Left lung (tissue), 10 donors: ENCODE measurements around the gene CFAP97D2. TPM values are rescaled to one million over a fixed set of nuclear protein-coding genes. Genes with fewer than 3 reads are reported as not detected.
A peak's percentile ranks its signal among the peaks of the same experiment; 100 is the strongest.

Experiments
- ATAC-seq: fragments of 200-7000 bp; cut with Tn5 transposase; one replicate; pipeline ENCODE4 v1.9.1; 2020; ENCODE audit warnings: moderate library complexity
- DNase-seq, 4 donors: peaks; one replicate each; pipeline ENCODE4 v3.0.0-alpha.2; 2013 to 2020
- H3K27ac ChIP-seq, 2 donors: fragments of 200-600 bp; sonication (generic) in 1 of 2; one replicate each; pipeline versions ENCODE4 v1.5.0 to v1.8.0; 2020 to 2021
- H3K27me3 ChIP-seq, 2 donors: fragments of 200-600 bp; sonication (generic) in 1 of 2; one replicate each; pipeline versions ENCODE4 v1.5.0 to v1.8.0; 2020 to 2021
- H3K36me3 ChIP-seq, 2 donors: fragments of 200-600 bp; sonication (generic) in 1 of 2; one replicate each; pipeline versions ENCODE4 v1.5.0 to v1.8.0; 2020 to 2021
- H3K4me1 ChIP-seq, 2 donors: fragments of 200-600 bp; one replicate each; pipeline ENCODE4 v1.8.0; 2021
- H3K4me3 ChIP-seq, 2 donors: fragments of 200-600 bp; sonication (generic) in 1 of 2; one replicate each; pipeline versions ENCODE4 v1.5.0 to v1.8.0; 2020 to 2021; ENCODE audit warnings: mild to moderate bottlenecking in 1 of 2
- H3K9me3 ChIP-seq, 2 donors: fragments of 200-600 bp; sonication (generic) in 1 of 2; one replicate each; pipeline versions ENCODE4 v1.5.0 to v1.8.0; 2020 to 2021
- intact Hi-C, 2 donors: fragments of 100-400 bp; cut with DNase I; formaldehyde crosslinking; loops; one replicate each; pipeline versions ENCODE4 v1.11.2 to v1.14.2; 2022
- polyA plus RNA-seq, 6 donors: library from polyadenylated mRNA; unstranded; fragments of 120-200 nt; gene quantifications; one replicate each; pipeline ENCODE4 v1.2.1, GENCODE V29; 2013; ENCODE audit not compliant: insufficient read length in 6 of 6
- total RNA-seq, 2 donors: library from RNA; stranded (reverse); fragmentation: NEBNext Ultra II Directional; extraction: Animal tissue kit (Norgen Biotek cat#: 25700); gene quantifications; one replicate each; pipeline ENCODE4 v1.2.1, GENCODE V29; 2021
- TF ChIP-seq, protein P1 (sequence below), 2 donors: fragments of 200-600 bp; sonication (generic) in 1 of 2; IDR thresholded peaks; one replicate each; pipeline versions ENCODE4 v1.5.0 to v1.8.0; 2021; ENCODE audit warnings: antibody characterized with exemption in 2 of 2
- donor health status: DM: no; HTN: yes; CAD: no.
- donor health status: DM: no; HTN: no; CAD: no.

CFAP97D2 gene
- total and polyA plus RNA-seq, 8 donors = 0.23 to 2.1 (median 1.0) TPM; not detected in 1

DNA sequence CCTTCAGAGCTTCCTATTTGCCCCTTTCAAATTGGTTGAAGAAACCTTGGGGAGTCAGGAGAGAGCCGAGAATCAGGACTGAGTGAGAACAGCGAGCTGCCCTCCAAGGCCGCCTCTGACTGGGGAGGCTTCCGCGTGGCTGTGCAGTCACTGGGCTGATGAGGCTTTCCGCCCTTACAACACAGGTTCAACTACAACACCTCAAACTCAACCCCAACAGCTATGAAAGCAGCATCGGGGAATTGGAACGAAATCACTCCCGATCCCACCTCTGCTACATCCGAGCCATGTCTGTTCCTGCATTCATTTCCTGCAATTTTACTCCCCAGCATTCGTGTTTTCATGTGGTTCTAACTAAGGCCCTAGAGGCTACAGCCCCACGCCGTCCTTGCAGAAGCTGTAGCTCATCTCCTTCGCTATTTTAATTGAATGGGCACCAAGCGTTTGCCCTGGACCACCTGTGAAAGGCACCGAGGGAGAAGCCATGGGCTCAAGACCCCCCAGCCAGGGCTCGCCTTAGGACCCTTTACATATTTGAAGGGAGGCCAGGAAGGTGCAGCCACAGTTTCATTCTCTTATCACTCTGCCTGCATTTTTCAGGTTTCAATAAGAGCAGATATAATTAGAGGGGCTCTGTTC is 34.3 kb upstream of the CFAP97D2 start:
- DNase-seq (no peak), ATAC-seq (no peak)
- Histone ChIP-seq H3K36me3 (no peaks in the 10 kb centered on the region), H3K27ac (no peak overlapping the region), H3K4me3 (no peak overlapping the region), H3K9me3 (no peaks in the 10 kb centered on the region), H3K4me1 (peaks cover 5 to 29% of the 10 kb centered on the region in 2 donors), H3K27me3 (peaks cover 0 to 11% of the 10 kb centered on the region in 2 donors)
- intact Hi-C loops = no loop called here
- TF ChIP-seq, protein P1, sequence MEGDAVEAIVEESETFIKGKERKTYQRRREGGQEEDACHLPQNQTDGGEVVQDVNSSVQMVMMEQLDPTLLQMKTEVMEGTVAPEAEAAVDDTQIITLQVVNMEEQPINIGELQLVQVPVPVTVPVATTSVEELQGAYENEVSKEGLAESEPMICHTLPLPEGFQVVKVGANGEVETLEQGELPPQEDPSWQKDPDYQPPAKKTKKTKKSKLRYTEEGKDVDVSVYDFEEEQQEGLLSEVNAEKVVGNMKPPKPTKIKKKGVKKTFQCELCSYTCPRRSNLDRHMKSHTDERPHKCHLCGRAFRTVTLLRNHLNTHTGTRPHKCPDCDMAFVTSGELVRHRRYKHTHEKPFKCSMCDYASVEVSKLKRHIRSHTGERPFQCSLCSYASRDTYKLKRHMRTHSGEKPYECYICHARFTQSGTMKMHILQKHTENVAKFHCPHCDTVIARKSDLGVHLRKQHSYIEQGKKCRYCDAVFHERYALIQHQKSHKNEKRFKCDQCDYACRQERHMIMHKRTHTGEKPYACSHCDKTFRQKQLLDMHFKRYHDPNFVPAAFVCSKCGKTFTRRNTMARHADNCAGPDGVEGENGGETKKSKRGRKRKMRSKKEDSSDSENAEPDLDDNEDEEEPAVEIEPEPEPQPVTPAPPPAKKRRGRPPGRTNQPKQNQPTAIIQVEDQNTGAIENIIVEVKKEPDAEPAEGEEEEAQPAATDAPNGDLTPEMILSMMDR (IDR thresholded peaks at IDR 0.05) = no peak

DNA sequence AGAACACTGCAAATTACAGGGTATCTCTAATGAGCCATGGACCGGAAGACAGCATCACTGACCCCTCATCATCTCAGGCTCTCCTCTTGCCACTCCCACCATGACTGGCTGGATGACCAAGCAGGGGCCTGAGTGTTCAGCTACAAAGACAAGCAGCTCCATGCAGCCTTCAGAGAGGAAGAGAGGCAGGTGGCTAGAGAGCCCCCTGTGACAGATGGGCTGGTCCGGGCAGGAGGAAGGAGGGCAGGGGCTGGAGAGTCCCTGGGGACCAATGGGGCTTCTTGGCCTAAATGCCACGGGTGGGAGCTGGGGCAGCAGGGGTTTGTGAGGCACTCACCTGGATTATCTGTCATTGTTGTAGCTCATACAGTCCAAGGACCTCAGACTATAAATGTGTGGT is 33.8 kb upstream of the CFAP97D2 start:
- H3K4me3 ChIP-seq = no peak overlapping the region
- H3K27ac ChIP-seq = no peak overlapping the region
- intact Hi-C loops = no loop called here
- peaks cover 0 to 8% of the 10 kb centered on the region in 2 donors for H3K27me3 ChIP-seq
- DNase-seq (no peak), ATAC-seq (no peak)
- H3K4me1 ChIP-seq = peaks cover 5 to 29% of the 10 kb centered on the region in 2 donors
- TF ChIP-seq, protein P1 (IDR thresholded peaks at IDR 0.05) = no peak
- H3K9me3 ChIP-seq = no peaks in the 10 kb centered on the region
- no peaks in the 10 kb centered on the region for H3K36me3 ChIP-seq

DNA sequence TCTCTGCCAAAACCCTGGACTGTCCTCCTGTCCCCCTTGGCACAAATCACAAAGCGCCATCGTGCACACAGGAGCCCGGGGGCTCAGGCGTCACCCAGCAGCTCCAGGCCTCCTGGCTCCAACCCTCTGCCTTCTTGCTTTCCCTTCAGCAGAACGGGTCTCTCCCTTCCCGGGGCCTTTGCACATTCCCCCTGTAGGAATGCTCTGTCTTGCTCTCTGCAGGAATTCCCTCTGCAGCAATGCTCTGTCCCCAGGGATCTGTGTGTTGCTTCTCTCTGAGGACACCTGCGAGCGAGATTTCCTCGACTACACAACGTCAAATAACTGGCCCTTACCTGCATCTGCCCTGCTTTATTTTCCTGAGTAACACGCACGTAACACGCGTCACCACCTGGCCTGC is 33.3 kb upstream of the CFAP97D2 start:
- TF ChIP-seq, protein P1 (IDR thresholded peaks at IDR 0.05) = no peak
- peaks cover 0 to 3% of the 10 kb centered on the region in 2 donors for H3K27me3 ChIP-seq
- peaks cover 5 to 30% of the 10 kb centered on the region in 2 donors for H3K4me1 ChIP-seq
- no peaks in the 10 kb centered on the region for H3K36me3 ChIP-seq
- no peak overlapping the region for H3K4me3 ChIP-seq
- H3K9me3 ChIP-seq = no peaks in the 10 kb centered on the region
- DNase-seq = no peak
- ATAC-seq = no peak
- intact Hi-C loops = no loop called here
- no peak overlapping the region for H3K27ac ChIP-seq

DNA sequence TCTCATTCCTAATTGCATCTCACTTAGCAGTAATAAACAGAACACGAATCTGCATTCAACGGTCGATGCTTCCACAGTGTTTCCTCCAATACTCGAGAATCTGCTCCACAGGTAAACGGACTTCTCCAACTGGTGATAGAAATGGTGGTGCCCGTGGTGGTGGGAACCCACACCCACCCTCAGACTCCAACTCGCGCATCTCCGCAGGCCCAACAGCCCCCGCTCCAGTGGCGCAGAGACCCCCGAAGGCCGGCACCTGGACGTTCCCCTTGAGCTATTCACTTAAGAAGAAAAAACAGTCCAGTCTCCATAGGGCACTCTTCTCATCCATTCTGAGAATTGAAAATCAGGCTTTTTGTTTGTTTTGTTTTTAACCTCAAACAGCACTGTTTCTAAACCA is 32.9 kb upstream of the CFAP97D2 start:
- no peak overlapping the region for H3K4me3 ChIP-seq
- TF ChIP-seq, protein P1 (IDR thresholded peaks at IDR 0.05) = no peak
- no peaks in the 10 kb centered on the region for H3K36me3 ChIP-seq
- intact Hi-C loops = no loop called here
- no peaks in the 10 kb centered on the region for H3K9me3 ChIP-seq
- DNase-seq (peak in 1 of 4 donors; percentile 61), ATAC-seq (no peak)
- peaks cover 5 to 33% of the 10 kb centered on the region in 2 donors for H3K4me1 ChIP-seq
- H3K27me3 ChIP-seq = no peaks in the 10 kb centered on the region
- H3K27ac ChIP-seq = no peak overlapping the region

DNA sequence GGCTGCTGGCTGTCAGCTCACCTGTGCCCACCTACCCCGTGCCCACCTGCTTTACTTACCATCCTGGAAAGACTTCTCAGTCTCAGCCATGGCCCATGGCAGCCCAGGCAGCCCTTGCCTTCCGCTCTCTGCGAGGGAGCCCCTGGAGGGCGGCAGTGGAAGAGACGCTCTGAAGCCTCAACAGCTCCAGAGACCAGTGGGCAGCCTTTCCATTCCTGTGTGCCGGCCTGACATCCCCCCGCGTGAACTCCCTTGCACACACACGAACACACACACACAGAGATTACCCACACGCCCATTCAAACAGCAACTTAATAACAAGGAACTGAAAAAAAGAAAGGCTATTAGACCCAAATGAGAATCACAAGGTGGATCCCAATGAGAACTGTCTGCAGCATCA is 32.4 kb upstream of the CFAP97D2 start:
- H3K4me3 ChIP-seq = no peak overlapping the region
- DNase-seq = peak in 1 of 4 donors; percentile 58
- H3K4me1 ChIP-seq = peaks cover 5 to 36% of the 10 kb centered on the region in 2 donors
- no peaks in the 10 kb centered on the region for H3K36me3 ChIP-seq
- intact Hi-C loops = no loop called here
- H3K27ac ChIP-seq = no peak overlapping the region
- TF ChIP-seq, protein P1 (IDR thresholded peaks at IDR 0.05) = no peak
- no peaks in the 10 kb centered on the region for H3K27me3 ChIP-seq
- no peaks in the 10 kb centered on the region for H3K9me3 ChIP-seq
- ATAC-seq = no peak
